GM21786 (cell line): ENCODE results near the gene TEKTIP1.
"Not testable (repeated sequence)": the region's sequence is repeated elsewhere in the genome, so short reads cannot be mapped to it uniquely, and the experiment has no call there.

Source experiments
- ATAC-seq: cut with Tn5 transposase; IDR thresholded peaks from one replicate; pipeline ENCODE4 v1.9.1; 2021; ENCODE audit not compliant: unreplicated experiment

The TEKTIP1 gene

DNA sequence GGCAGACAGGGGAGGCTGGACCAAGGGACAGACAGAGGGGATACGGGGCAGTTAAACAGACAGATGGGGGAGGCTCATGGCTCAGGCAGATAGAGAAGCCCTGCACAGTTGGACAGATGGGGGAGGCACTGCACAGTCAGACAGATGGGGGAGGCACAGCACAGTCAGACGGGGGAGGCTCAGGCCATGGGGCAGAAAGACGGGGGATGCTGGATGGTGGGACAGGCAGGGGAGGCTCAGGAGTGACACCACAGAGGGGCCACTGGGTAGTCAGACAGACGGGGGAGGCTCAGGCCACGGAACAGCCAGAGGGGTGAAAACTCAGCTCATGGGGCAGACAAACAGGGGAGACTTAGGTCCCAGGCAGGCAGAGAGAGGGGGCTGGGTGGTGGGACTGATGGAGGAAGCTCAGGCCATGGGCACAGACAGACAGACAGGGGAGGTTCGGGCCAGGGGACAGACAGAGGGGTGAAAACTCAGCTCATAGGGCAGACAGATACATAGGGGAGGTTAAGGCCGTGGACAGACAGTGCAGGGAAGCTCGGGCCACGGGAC lies 17.5 kb downstream of the TEKTIP1 start:
- no peak for ATAC-seq

- peak; percentile 4 for ATAC-seq
Measured at GRCh38 chr19:3556978-3557460, 18.0 kb downstream of the TEKTIP1 start.

DNA sequence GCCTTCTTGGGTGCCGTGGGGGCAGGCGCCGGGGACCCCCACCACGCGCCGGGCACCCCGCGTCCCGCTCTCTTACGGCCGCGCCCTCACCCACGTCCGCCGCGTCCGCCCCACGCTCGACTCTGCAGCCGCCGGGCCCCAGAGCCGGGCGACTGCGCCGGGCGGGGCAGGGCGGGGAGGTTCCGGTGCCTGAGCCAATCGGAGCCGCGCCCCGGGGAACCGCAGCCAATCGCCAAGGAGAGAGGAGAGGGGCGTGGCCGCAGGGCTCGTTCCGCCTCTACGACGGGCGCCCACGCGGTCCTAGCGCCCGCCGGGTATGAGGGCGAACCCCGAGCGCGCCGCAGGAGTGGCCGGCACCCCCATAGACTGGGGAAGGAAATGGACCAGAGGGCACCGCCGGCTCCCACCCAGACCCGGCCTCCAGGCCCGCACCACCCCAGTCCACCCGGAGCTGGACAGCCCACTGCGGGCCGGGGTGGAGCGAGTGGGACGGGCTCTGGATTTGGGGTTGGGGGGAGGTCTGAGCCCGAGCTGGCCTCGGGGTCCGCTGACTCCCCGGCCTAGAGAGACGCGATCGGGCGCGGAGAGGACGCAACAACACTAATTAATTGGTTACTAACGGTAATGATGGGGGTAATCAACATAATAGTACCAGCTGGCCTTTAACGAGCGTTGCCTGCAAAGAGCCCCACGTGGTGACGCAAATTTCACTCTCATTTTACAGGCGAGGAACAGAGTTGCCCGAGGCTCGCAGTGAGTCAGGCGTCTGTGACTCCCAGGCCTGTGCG lies 18.7 kb downstream of the TEKTIP1 start, which contains the start of gene MFSD12:
Gene MFSD12 (minus strand): TSS at position 126 of the 788 bp plus-strand sequence. CDS start 183 bp downstream, outside the sequence.
- peak; percentile 82 for ATAC-seq

GRCh38 chr19:3563709-3564524 lies 24.9 kb downstream of the TEKTIP1 start:
- ATAC-seq = no peak

- ATAC-seq = no peak
Measured at GRCh38 chr19:3565139-3565538, 26.2 kb downstream of the TEKTIP1 start.

- not testable (repeated sequence) for ATAC-seq
Measured at GRCh38 chr19:3570042-3570441, 31.1 kb downstream of the TEKTIP1 start.

DNA sequence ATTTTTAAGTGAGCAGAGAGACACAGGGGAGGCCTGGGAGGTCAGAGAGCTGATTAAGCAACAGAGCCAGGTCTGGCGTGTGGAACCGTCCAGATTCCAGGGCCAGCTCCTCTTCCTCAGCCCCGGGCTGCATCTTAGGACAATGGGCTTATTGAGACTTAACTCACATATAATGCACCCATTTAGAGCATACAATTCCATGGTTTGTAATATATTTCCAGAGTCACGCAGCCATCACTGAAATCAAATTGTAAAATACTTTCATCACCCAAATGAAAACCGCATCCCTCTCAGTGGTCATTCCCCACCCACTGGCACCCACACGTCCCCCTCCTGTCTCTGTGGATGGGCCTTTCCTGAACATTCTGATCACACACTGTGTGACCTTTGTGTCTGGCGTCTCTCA lies 31.6 kb downstream of the TEKTIP1 start:
- no peak for ATAC-seq

DNA sequence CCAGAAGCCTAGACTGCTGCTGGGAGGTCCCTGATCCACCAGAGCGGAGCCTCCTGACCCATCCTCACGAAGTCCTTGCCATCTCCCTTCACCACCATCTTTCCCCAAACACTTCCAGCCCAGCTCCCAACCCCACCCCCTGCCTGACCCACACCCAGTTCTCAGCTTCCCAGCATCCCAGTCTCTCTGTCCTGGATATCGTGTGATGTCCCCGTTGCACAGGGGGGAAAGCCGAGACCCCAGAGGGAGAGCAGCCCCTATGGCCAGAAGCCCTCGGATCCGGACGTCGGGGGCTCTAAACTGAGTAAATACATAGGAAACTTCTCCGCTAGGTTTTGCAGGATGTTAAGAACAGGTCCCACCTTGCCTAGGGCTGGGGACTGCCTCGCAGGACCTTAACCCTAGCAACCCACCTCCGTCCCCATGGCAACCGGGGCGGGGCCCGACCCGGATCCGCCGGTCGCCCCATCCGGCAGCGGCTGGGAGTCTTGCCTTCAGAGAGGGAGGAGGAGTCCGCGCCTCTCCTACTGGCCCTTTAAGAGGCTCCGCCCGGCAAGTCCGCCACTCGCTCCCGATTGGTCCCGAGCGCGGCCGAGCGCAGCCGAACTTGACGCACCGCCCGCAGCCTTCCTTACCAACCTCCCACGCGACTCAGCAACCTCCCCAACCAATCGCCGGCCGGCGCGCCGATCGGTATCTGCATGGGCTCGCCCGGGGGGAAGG lies 33.3 kb downstream of the TEKTIP1 start:
- ATAC-seq = peak; percentile 95

DNA sequence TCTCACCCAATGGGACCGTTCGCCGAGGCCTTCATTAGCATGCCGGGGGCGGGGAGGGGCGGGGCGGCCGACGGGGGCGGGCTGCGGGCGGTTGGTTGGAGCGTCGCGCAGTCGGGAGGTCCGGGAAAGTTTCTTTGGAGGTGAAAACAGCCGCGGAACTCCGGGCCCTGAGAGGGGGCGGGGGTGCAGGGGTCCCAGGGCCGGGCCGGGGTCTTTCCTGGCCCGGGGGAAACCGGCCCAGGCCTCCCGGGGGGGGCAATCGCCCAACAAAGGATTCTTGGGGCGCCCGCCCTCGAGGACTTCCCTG lies 33.8 kb downstream of the TEKTIP1 start, which contains the start of gene HMG20B:
Gene HMG20B (plus strand): TSS at position 90 of the 307 bp plus-strand sequence. CDS start 366 bp downstream, outside the sequence.
- no peak for ATAC-seq

DNA sequence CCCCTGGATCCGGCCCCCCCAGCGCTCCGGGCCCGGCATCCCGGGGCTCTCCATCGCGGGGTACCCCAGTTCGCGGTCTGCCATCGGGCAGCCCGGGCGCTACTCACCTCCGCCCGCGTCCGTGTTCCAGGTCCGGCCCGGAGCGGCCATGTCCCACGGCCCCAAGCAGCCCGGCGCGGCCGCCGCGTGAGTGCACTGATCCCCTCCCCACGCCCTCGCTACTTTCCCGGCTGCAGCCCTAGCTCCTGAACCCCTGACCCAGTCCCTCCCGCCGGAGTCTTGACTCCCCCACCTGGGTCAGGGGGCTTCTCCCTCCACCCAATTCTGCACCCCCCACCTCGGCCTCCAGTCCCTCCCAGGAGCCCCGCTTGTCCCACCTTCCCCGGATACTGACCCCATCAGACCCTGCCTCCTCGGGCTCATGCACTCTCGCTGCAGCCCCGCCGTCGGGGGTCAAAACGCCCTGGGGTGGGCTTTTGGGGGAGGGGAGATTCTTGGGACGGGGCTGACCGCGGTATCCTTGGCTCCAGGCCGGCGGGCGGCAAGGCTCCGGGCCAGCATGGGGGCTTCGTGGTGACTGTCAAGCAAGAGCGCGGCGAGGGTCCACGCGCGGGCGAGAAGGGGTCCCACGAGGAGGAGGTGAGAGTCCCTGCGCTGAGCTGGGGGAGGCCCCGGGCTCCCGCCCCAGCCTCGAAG lies 34.3 kb downstream of the TEKTIP1 start:
- ATAC-seq = no peak

DNA sequence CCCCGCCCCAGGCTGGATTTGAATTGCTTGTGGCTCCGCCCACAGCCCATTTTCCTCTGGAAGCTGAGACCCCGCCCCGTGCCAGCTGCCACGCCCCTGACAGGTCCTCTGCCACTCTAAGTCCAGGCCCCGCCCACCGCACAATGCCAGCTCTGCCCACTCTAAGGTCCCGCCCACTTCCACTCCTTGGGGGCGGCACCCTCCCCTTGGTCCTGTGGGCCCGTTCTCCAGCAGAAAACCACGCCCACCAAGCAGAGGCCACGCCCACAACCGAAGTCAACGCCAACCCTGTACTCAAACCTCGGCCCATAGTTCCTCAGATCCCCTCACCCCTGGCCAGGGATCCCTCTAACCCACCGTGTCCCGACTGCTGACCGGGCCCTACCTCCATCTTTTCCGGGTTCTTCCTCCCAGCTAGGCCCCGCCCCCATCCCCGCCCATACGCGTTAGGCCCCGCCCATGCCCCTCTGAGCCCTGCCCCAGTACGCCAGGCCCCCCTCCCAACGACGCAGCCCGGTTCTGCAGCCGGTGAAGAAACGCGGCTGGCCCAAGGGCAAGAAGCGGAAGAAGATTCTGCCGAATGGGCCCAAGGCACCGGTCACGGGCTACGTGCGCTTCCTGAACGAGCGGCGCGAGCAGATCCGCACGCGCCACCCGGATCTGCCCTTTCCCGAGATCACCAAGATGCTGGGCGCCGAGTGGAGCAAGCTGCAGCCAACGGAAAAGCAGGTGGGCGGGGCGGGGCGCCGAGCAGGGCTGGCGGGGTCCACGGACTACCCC lies 35.1 kb downstream of the TEKTIP1 start:
- no peak for ATAC-seq

DNA sequence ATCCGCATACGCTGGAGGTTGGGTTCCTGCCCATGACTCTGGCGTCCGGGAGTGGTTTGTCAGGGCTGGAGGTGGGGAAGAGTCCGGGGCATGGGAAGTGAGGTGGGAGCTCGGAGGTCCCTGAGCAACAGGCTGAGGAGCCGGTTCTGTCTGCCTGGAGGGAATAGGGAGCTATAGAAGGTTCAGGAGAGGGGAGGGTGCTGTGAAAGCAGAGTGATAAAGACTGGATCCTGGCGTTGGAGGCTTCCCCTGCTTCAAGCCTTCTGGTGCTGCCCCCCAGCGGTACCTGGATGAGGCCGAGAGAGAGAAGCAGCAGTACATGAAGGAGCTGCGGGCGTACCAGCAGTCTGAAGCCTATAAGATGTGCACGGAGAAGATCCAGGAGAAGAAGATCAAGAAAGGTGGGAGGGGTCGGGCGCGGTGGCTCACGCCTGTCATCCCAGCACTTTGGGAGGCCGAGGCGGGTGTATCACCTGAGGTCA lies 36.3 kb downstream of the TEKTIP1 start:
- no peak for ATAC-seq

DNA sequence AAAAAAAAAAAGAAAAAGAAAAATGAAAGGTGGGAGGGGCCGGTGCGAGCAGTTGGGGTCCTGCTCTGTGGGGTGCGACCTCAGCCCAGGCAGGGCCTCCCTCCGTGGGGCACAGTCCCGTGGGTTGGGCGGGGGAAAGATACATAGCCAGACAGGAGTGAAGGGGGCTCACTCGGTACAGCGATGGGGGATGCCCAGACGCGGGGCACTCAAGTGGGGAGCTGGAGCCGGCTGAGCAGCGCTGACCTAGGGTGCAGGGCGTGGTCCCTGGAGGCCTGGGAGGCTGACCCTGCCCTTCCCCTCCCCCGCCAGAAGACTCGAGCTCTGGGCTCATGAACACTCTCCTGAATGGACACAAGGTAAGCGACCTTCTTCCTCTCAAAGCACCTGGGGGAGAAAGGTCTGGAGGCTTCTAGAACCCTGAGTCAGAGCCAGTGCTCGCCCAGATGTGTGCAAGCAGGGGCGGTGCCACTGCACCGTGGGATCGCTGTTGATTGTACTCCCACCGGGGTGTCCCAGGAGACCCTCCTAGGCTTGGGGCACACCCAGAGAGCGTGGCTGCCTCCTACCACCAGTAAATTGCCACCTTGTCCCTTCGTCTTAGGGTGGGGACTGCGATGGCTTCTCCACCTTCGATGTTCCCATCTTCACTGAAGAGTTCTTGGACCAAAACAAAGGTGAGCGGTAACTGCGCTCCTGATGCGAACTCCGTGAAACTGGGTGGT lies 37.1 kb downstream of the TEKTIP1 start:
- no peak for ATAC-seq

DNA sequence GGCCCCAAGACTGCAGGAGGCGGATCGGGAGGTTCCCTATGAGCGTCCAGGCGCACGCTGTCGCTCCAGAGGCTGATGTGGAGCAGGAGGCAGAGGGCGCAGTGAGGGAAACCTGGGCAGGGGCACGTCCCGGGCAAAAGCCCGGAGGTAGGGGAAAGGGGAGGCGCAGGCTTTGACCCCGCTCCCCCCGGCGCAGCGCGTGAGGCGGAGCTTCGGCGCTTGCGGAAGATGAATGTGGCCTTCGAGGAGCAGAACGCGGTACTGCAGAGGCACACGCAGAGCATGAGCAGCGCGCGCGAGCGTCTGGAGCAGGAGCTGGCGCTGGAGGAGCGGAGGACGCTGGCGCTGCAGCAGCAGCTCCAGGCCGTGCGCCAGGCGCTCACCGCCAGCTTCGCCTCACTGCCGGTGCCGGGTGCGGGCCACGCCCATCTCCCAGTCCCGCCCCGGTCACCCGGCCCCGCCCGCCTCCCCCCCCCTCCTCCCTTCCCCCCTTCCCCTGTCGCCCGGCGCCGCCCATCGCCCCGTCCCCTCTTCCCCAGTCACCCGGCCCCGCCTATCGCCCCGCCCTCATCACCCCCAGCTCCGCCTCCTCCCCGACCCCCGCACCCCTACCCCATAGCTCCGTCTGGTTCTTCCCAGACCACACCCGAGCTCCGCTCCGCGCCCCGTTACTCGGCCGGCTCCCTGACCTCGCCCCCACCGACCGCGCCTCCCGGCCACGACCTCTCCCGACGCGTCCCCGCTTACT lies 37.9 kb downstream of the TEKTIP1 start:
- ATAC-seq = no peak

DNA sequence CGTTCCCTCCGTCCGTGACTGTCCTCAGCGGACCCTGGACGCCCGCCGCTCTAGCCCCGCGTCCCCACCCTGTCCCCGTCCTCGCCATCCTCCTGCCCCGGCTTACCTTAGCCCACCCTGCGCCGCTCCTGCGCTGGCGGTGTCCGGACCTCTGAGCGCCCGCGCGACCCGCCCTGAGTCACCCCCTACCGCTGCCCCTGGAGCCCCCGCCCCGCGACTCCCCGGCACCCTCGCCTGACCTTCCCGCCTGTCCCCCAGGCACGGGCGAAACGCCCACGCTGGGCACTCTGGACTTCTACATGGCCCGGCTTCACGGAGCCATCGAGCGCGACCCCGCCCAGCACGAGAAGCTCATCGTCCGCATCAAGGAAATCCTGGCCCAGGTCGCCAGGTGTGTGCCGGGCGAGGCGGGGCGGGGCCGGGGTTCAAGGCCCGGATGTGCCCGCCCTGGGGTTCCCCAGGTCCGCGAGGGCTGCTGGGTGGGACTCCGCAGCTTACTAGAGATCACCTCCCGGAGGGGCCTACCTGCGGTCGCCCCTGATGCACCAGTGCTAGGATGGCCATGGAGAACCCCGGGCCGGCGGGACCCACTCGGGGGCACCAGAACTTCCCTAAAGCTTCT lies 38.9 kb downstream of the TEKTIP1 start:
- no peak for ATAC-seq

GRCh38 chr19:3578390-3578789 lies 39.4 kb downstream of the TEKTIP1 start:
- ATAC-seq = no peak

- no peak for ATAC-seq
Measured at GRCh38 chr19:3580156-3580934, 41.4 kb downstream of the TEKTIP1 start.
